ENCODE measurements around the gene PTGES2.

- no peak for TF ChIP-seq CTCF (IDR thresholded peaks at IDR 0.05)
- TF ChIP-seq, protein P1, sequence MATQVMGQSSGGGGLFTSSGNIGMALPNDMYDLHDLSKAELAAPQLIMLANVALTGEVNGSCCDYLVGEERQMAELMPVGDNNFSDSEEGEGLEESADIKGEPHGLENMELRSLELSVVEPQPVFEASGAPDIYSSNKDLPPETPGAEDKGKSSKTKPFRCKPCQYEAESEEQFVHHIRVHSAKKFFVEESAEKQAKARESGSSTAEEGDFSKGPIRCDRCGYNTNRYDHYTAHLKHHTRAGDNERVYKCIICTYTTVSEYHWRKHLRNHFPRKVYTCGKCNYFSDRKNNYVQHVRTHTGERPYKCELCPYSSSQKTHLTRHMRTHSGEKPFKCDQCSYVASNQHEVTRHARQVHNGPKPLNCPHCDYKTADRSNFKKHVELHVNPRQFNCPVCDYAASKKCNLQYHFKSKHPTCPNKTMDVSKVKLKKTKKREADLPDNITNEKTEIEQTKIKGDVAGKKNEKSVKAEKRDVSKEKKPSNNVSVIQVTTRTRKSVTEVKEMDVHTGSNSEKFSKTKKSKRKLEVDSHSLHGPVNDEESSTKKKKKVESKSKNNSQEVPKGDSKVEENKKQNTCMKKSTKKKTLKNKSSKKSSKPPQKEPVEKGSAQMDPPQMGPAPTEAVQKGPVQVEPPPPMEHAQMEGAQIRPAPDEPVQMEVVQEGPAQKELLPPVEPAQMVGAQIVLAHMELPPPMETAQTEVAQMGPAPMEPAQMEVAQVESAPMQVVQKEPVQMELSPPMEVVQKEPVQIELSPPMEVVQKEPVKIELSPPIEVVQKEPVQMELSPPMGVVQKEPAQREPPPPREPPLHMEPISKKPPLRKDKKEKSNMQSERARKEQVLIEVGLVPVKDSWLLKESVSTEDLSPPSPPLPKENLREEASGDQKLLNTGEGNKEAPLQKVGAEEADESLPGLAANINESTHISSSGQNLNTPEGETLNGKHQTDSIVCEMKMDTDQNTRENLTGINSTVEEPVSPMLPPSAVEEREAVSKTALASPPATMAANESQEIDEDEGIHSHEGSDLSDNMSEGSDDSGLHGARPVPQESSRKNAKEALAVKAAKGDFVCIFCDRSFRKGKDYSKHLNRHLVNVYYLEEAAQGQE (IDR thresholded peaks at IDR 0.05; ENCODE audit: insufficient read depth in 1 of 2, low read depth in 2 of 2, low read length in 1 of 2), result no peak
These were observed 46.5 kb upstream of the PTGES2 start for GRCh38 chr9:128174062-128174461.
